ENCODE data around the gene ABR.

ABR gene

GRCh38 chr17:1030684-1031532 lies 148.9 kb downstream of the ABR start:
- DNase-seq (ENCODE audit: low read depth in 2 of 2), result no peak

GRCh38 chr17:1029922-1030644 lies 149.7 kb downstream of the ABR start:
- DNase-seq (ENCODE audit: low read depth in 2 of 2), result no peak

- DNase-seq (ENCODE audit: low read depth in 2 of 2), result no peak
Observed at GRCh38 chr17:1029196-1029921, 150.4 kb downstream of the ABR start.

- no peak for DNase-seq (ENCODE audit: low read depth in 2 of 2)
Observed at GRCh38 chr17:1027044-1027443, 152.7 kb downstream of the ABR start.

- DNase-seq (ENCODE audit: low read depth in 2 of 2), result no peak
Observed at GRCh38 chr17:1026599-1026975, 153.2 kb downstream of the ABR start.

GRCh38 chr17:1025733-1026598 lies 153.8 kb downstream of the ABR start:
- no peak for DNase-seq (ENCODE audit: low read depth in 2 of 2)

- DNase-seq (ENCODE audit: low read depth in 2 of 2), result no peak
Observed at GRCh38 chr17:1024076-1024475, 155.7 kb downstream of the ABR start.

GRCh38 chr17:1022278-1023024 lies 157.3 kb downstream of the ABR start:
- no peak for DNase-seq (ENCODE audit: low read depth in 2 of 2)

GRCh38 chr17:1021147-1021546 lies 158.6 kb downstream of the ABR start:
- DNase-seq (ENCODE audit: low read depth in 2 of 2), result no peak

GRCh38 chr17:1019451-1019850 lies 160.3 kb downstream of the ABR start:
- DNase-seq (ENCODE audit: low read depth in 2 of 2), result no peak

GRCh38 chr17:1018547-1018946 lies 161.2 kb downstream of the ABR start:
- no peak for DNase-seq (ENCODE audit: low read depth in 2 of 2)

GRCh38 chr17:1013729-1014090 lies 166.1 kb downstream of the ABR start:
- no peak for DNase-seq (ENCODE audit: low read depth in 2 of 2)

GRCh38 chr17:1012823-1013728 lies 166.7 kb downstream of the ABR start:
- DNase-seq (ENCODE audit: low read depth in 2 of 2), result no peak

- no peak for DNase-seq (ENCODE audit: low read depth in 2 of 2)
Observed at GRCh38 chr17:1011760-1012735, 167.7 kb downstream of the ABR start.

- no peak for DNase-seq (ENCODE audit: low read depth in 2 of 2)
Observed at GRCh38 chr17:1011138-1011537, 168.6 kb downstream of the ABR start.

- DNase-seq (ENCODE audit: low read depth in 2 of 2), result no peak
Observed at GRCh38 chr17:1010586-1010985, 169.2 kb downstream of the ABR start.

GRCh38 chr17:1010086-1010450 lies 169.7 kb downstream of the ABR start:
- no peak for DNase-seq (ENCODE audit: low read depth in 2 of 2)

GRCh38 chr17:1009229-1010085 lies 170.3 kb downstream of the ABR start:
- DNase-seq (ENCODE audit: low read depth in 2 of 2), result no peak
